Activated naive CD8-positive, alpha-beta T cell treated with anti-CD3 and anti-CD28 coated beads, Interleukin-2, amount 10 ng/mL, durations not matched to agents 7 days and 5 days (primary cell): ENCODE data around the gene SEMA5B. TPM values are rescaled to one million over a fixed set of nuclear protein-coding genes. Genes with fewer than 3 reads are reported as not detected.

Source experiments
- ATAC-seq: fragments of 150-1000 bp; cut with Tn5 transposase; one replicate; pipeline ENCODE4 v1.10.0; 2021; ENCODE audit warnings: low read depth, moderate library complexity
- POLR2A ChIA-PET: fragments of 350-600 bp; sonication (Branson Sonifier 250); formaldehyde crosslinking; loops from one replicate; lab custom pipeline; 2021; ENCODE audit warnings: antibody characterized with exemption; lab: Charles Lee
- DNase-seq: peaks from one replicate; pipeline ENCODE4 v3.0.0; 2021
- H3K27ac Mint-ChIP-seq: one replicate; pipeline ENCODE4 v1.8.0; 2022; ENCODE audit warnings: mild to moderate bottlenecking, mixed read lengths
- H3K27me3 Mint-ChIP-seq: one replicate; pipeline ENCODE4 v1.8.0; 2022; ENCODE audit warnings: mild to moderate bottlenecking, moderate library complexity, mixed read lengths
- H3K36me3 Mint-ChIP-seq: one replicate; pipeline ENCODE4 v1.8.0; 2021; ENCODE audit warnings: mild to moderate bottlenecking, mixed read lengths
- H3K4me1 Mint-ChIP-seq: one replicate; pipeline ENCODE4 v1.8.0; 2021; ENCODE audit warnings: mixed read lengths
- H3K4me3 Mint-ChIP-seq: one replicate; pipeline ENCODE4 v1.8.0; 2022; ENCODE audit warnings: mild to moderate bottlenecking, moderate library complexity, mixed read lengths
- H3K9me3 Mint-ChIP-seq: one replicate; pipeline ENCODE4 v1.8.0; 2021; ENCODE audit warnings: mixed read lengths
- total RNA-seq, 2 experiments: library from RNA; stranded (reverse); gene quantifications; one replicate each; pipeline ENCODE4 v1.2.3, GENCODE V29; 2021

SEMA5B gene
- total RNA-seq, 2 experiments from 2014 or later = 0.17 to 0.28 TPM

DNA sequence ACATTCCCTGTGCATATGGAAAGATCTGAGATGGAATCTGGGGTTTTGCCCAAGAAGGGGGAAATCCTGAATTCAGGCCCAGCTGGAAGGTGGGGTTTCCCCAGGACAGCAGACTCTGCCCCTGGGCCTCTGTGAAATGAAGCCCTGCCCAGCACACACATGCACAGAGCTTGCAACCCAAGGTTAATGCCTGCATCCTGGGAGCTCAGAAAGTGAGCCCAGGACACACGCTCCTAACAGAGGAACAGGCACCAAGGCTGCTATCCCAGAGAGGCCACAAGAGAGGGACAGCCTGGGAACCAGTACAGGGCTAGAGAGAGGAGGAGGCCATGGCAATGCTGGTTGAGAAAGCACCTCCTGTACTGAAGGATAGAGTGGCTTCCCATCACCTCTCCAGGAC, 16.1 kb downstream of the SEMA5B start:
- POLR2A ChIA-PET = no interaction called here
- no peak overlapping the region for H3K4me3 Mint-ChIP-seq
- H3K27me3 Mint-ChIP-seq = peaks cover 60% of the 10 kb centered on the region
- ATAC-seq (no peak), DNase-seq (no peak)
- no peaks in the 10 kb centered on the region for H3K36me3 Mint-ChIP-seq
- no peak overlapping the region for H3K27ac Mint-ChIP-seq
- H3K9me3 Mint-ChIP-seq = no peaks in the 10 kb centered on the region
- H3K4me1 Mint-ChIP-seq = no peaks in the 10 kb centered on the region

DNA sequence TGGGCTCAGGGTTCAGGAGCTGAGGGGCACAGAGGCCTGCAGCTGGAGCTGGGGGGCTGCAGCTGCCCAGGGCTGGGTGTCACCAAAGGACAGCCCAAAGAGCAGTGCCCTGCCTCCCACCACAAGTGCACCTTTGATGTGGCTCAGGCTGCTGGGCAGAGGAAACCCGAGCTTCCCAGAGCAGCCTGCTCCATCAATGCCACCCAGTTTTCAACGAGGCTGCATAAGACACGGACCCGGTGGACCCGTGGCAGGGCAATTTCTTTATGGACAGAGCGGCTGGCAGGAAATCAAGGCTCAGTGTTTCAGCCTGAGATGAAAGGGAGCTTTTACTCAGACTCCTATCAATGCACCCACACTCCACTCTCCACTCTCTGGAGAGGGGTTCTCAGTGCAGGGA, 18.7 kb downstream of the SEMA5B start:
- DNase-seq = no peak
- H3K27me3 Mint-ChIP-seq = peaks cover 63% of the 10 kb centered on the region
- H3K9me3 Mint-ChIP-seq = no peaks in the 10 kb centered on the region
- H3K36me3 Mint-ChIP-seq = no peaks in the 10 kb centered on the region
- ATAC-seq = no peak
- no peak overlapping the region for H3K27ac Mint-ChIP-seq
- POLR2A ChIA-PET = no interaction called here
- H3K4me1 Mint-ChIP-seq = peaks cover 3% of the 10 kb centered on the region
- H3K4me3 Mint-ChIP-seq = no peak overlapping the region

DNA sequence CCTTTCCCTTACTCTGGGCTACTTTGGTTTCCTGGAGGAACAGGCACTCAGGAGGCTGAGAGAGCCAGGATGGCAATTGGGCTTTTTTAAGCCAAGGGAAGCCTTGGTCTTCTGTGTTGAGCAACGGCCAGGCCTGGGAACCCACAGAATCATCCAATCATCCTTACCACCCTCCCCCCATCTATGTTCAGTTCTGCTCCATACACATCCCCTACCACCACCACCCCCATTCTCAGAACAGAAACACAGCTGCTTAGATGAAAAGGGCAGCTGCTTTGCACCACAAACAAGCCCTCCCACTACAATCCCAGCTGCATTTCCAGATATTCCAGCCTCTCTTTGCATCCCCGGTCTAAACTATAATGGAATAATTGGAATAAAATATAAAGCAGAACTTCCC, 21.0 kb downstream of the SEMA5B start:
- H3K27ac Mint-ChIP-seq = no peak overlapping the region
- no peak overlapping the region for H3K4me3 Mint-ChIP-seq
- POLR2A ChIA-PET = no interaction called here
- peaks cover 63% of the 10 kb centered on the region for H3K27me3 Mint-ChIP-seq
- no peaks in the 10 kb centered on the region for H3K36me3 Mint-ChIP-seq
- no peaks in the 10 kb centered on the region for H3K9me3 Mint-ChIP-seq
- no peak for DNase-seq
- H3K4me1 Mint-ChIP-seq = peaks cover 8% of the 10 kb centered on the region
- ATAC-seq = no peak

DNA sequence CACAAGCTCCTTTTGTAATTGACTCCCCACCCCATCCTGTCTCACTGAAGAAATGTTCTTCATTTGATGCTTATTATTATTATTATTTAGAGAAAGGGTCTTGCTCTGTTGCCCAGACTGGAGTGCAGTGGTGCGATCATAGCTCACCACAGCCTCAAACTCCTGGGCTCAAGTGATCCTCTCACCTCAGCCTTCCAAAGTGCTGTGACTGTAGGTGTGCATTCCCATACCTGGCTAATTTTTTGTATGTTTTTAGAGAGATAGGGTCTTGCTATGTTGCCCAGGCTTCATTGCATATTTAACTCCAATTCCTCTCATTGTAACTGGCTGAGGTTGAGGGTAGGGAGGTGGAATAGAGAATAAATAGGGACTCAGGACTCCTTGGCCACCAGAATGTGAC, 22.3 kb downstream of the SEMA5B start:
- DNase-seq = no peak
- ATAC-seq = no peak
- no peak overlapping the region for H3K27ac Mint-ChIP-seq
- POLR2A ChIA-PET = no interaction called here
- H3K4me1 Mint-ChIP-seq = peaks cover 8% of the 10 kb centered on the region
- no peaks in the 10 kb centered on the region for H3K9me3 Mint-ChIP-seq
- no peak overlapping the region for H3K4me3 Mint-ChIP-seq
- peaks cover 71% of the 10 kb centered on the region for H3K27me3 Mint-ChIP-seq
- H3K36me3 Mint-ChIP-seq = no peaks in the 10 kb centered on the region

GRCh38 chr3:123004201-123004918, 23.2 kb downstream of the SEMA5B start:
- Mint-ChIP-seq H3K27me3 (peaks cover 61% of the 10 kb centered on the region), H3K9me3 (no peaks in the 10 kb centered on the region), H3K4me3 (no peak overlapping the region), H3K27ac (no peak overlapping the region), H3K4me1 (peaks cover 8% of the 10 kb centered on the region), H3K36me3 (no peaks in the 10 kb centered on the region)
- ATAC-seq (no peak), DNase-seq (no peak)
- POLR2A ChIA-PET = no interaction called here

DNA sequence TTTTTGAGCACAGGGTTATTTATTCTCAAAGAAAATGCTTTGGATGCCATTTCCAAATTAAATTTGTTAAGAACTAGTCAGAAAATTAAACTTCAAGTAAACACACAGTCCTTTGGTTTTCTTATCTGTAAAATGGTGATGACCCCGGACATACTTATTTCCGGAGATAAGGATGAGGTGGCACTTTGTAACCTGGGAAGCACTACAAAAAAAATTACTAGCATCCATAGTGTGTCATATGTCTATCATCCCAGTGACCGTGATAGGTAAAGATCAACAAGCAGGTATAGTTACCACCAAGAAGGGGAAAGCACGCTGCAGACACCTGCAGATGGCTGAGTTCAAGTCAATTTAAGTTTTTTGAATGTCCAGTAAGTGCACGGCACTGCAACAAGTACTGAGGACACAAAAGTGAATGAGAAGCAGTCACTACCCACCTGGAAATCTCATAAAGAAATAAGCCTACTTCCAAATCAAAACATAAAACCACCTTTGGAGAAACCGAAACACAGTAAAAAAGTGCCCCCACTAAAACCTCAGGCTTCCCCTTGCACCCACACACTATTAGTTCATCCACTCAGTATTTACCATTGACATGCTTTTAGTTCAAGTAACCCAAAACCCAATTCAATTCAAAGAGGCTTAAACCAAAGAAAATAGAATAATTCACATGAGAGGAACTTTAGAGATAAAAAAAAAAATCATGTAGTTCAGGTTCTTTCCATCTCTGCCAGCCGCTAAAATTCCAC, 24.6 kb downstream of the SEMA5B start:
- Mint-ChIP-seq H3K36me3 (no peaks in the 10 kb centered on the region), H3K4me3 (no peak overlapping the region), H3K27ac (no peak overlapping the region), H3K27me3 (peaks cover 49% of the 10 kb centered on the region), H3K9me3 (no peaks in the 10 kb centered on the region), H3K4me1 (peaks cover 8% of the 10 kb centered on the region)
- POLR2A ChIA-PET = no interaction called here
- DNase-seq (no peak), ATAC-seq (no peak)

GRCh38 chr3:123002100-123002748, 25.3 kb downstream of the SEMA5B start:
- Mint-ChIP-seq H3K4me3 (no peak overlapping the region), H3K4me1 (peaks cover 8% of the 10 kb centered on the region), H3K36me3 (no peaks in the 10 kb centered on the region), H3K27me3 (peaks cover 43% of the 10 kb centered on the region), H3K9me3 (no peaks in the 10 kb centered on the region), H3K27ac (no peak overlapping the region)
- no peak for DNase-seq
- POLR2A ChIA-PET = no interaction called here
- no peak for ATAC-seq

GRCh38 chr3:122998856-122999255, 28.7 kb downstream of the SEMA5B start:
- Mint-ChIP-seq H3K27me3 (peaks cover 27% of the 10 kb centered on the region), H3K27ac (no peak overlapping the region), H3K36me3 (no peaks in the 10 kb centered on the region), H3K4me3 (no peak overlapping the region), H3K9me3 (no peaks in the 10 kb centered on the region), H3K4me1 (peaks cover 5% of the 10 kb centered on the region)
- DNase-seq = no peak
- POLR2A ChIA-PET = no interaction called here
- ATAC-seq = no peak

DNA sequence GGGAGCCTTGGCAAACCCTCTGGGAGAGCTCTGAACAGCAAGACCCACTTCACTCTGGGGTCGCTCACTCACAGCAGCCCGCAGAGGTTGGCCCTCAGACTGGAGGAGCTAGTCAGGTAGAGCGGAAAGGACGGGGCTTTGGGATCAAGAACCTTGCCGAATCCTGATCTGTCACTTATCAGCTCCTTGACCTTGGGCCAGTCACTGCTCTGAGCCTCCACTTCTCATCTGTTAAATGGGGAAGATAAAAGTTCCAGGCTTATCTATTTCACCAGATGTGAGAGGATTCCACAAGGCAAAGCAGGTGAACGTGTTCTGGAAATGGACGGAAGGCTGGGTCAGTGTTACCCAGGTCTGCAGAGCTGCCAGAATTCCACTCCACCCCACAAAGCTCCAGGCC, 29.4 kb downstream of the SEMA5B start:
- DNase-seq = no peak
- H3K27me3 Mint-ChIP-seq = peaks cover 29% of the 10 kb centered on the region
- H3K36me3 Mint-ChIP-seq = no peaks in the 10 kb centered on the region
- ATAC-seq = no peak
- POLR2A ChIA-PET = no interaction called here
- no peak overlapping the region for H3K4me3 Mint-ChIP-seq
- no peaks in the 10 kb centered on the region for H3K9me3 Mint-ChIP-seq
- H3K27ac Mint-ChIP-seq = no peak overlapping the region
- H3K4me1 Mint-ChIP-seq = peaks cover 5% of the 10 kb centered on the region

- Mint-ChIP-seq H3K27me3 (peaks cover 28% of the 10 kb centered on the region), H3K4me1 (no peaks in the 10 kb centered on the region), H3K36me3 (no peaks in the 10 kb centered on the region), H3K27ac (no peak overlapping the region), H3K4me3 (no peak overlapping the region), H3K9me3 (no peaks in the 10 kb centered on the region)
- DNase-seq (no peak), ATAC-seq (no peak)
- POLR2A ChIA-PET = no interaction called here
Measured at GRCh38 chr3:122996038-122996580, 31.5 kb downstream of the SEMA5B start.

- no peaks in the 10 kb centered on the region for H3K9me3 Mint-ChIP-seq
- H3K27ac Mint-ChIP-seq = no peak overlapping the region
- DNase-seq (no peak), ATAC-seq (no peak)
- no peaks in the 10 kb centered on the region for H3K36me3 Mint-ChIP-seq
- POLR2A ChIA-PET = no interaction called here
- no peaks in the 10 kb centered on the region for H3K4me1 Mint-ChIP-seq
- H3K27me3 Mint-ChIP-seq = peaks cover 27% of the 10 kb centered on the region
- no peak overlapping the region for H3K4me3 Mint-ChIP-seq
Measured at GRCh38 chr3:122994954-122995353, 32.6 kb downstream of the SEMA5B start.

DNA sequence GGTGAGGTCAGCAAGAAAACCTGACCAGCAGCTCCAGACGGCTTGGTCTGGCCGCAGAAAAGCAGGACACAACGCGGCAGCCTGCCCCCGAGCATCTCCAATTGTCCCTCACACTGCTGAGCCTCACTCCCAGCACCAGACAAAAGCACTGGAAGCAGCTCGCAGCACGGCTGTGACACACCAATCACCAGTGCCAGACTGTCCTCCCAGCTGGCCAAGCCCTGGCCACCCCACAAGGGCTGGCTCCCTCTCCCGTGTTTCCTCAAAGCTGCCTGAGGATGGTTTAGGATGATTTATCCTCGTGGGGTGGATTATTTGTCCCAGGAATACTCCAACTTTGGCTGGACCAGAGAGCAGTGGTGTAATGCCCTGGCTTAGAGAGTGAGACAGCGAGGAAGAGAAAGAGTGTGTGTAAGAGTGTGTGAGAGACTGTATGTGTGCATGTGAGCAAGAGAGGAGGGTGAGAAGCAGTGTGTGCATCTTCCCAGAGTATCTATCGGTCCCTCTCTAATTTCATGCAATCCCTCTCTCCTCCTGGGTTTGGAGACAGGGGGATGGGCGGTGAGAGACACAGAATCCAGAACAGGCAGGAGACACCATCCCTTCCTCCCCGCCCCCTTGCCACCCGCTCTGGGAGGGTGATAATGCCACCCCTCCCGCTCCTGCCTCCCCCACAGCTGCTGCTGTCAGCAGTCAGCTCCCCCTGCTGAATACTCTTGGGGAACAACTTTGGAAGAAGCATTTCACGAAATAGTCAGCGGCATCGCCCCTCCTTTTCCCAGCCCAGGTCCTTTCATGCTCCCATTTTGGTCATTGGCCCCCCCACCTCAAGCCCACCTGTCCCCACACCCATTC, 34.2 kb downstream of the SEMA5B start:
- ATAC-seq = no peak
- POLR2A ChIA-PET = no interaction called here

DNA sequence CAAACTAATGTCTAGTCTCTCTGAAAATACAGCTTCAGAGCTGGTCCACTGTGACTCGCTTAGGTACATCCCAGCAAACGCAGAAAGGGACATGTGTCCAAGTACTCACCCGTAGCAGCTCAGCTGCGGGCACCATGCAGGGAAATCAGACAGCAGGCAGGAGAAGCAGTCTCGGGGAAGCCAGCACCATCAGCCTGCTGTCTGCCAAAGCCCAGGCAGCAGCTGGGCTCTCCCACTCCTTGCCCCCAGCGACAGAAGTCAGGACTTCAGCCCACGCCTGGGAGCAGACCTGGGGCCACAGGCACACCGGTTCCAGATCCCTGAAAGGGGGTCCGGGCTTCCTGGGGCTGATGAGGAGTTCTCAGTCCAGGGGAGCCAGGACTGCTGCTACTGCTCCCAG, 34.9 kb downstream of the SEMA5B start:
- Mint-ChIP-seq H3K4me3 (no peak overlapping the region), H3K27ac (no peak overlapping the region), H3K36me3 (no peaks in the 10 kb centered on the region), H3K27me3 (peaks cover 43% of the 10 kb centered on the region), H3K9me3 (no peaks in the 10 kb centered on the region), H3K4me1 (no peaks in the 10 kb centered on the region)
- POLR2A ChIA-PET = no interaction called here
- DNase-seq (no peak), ATAC-seq (no peak)

More for the DNA sequence above, 34.2 kb downstream of the SEMA5B start:
- Mint-ChIP-seq H3K9me3 (no peaks in the 10 kb centered on the region), H3K4me3 (no peak overlapping the region), H3K4me1 (no peaks in the 10 kb centered on the region), H3K27me3 (peaks cover 37% of the 10 kb centered on the region), H3K27ac (no peak overlapping the region), H3K36me3 (no peaks in the 10 kb centered on the region)
- DNase-seq = no peak
